AG04449 (cell line): ENCODE results near the gene PNLDC1.

ENCODE experiments used
- CTCF ChIA-PET: fragments of 350-600 bp; formaldehyde crosslinking; extraction: SDS; loops from one replicate; lab custom pipeline; 2021; ENCODE audit warnings: antibody characterized with exemption; lab: Yijun Ruan, JAX
- POLR2A ChIA-PET: fragments of 400-600, 350-600 bp; formaldehyde crosslinking; extraction: SDS; loops from one replicate; lab custom pipeline; 2020; ENCODE audit warnings: antibody characterized with exemption, inconsistent platforms; lab: Yijun Ruan, JAX
- DNase-seq: peaks from one replicate; pipeline ENCODE4 v3.0.0-alpha.2; 2010; ENCODE audit warnings: low read depth, low spot score
- H3K4me3 ChIP-seq: 2 replicates; pipeline ENCODE4 v1.5.1; 2011; ENCODE audit warnings: low read depth, mild to moderate bottlenecking, control low read depth, low read length
- TF ChIP-seq, protein P1 (sequence below): IDR thresholded peaks from one replicate; pipeline ENCODE4 v1.5.1; 2011; ENCODE audit warnings: mild to moderate bottlenecking, moderate library complexity, low read length, control low read depth, inconsistent platforms; ENCODE audit not compliant: insufficient read depth; ENCODE audit errors: missing control alignments

PNLDC1 gene

DNA sequence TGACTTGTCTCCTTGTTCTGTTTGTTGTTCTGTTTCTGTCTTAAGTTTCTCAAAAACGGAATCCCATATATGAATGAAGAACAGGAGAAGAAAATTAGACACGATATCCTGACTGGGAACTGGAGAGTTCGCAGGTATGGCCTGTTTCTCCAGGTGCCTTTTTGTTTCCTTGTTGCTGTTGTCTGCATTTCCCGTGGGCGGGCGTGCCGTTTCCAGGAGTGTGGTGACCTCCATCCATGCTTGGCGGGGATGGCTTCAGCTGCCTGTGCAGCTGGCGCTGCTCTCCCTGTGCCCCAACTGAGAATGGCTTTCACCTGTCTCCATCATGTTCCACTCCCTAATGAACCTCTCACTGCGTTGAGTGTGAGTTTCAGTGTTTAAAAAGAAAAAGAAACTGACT, 4.4 kb downstream of the PNLDC1 start:
- no peak overlapping the region for H3K4me3 ChIP-seq
- DNase-seq: no peak
- CTCF ChIA-PET: no interaction called here
- POLR2A ChIA-PET: no interaction called here
- TF ChIP-seq, protein P1, sequence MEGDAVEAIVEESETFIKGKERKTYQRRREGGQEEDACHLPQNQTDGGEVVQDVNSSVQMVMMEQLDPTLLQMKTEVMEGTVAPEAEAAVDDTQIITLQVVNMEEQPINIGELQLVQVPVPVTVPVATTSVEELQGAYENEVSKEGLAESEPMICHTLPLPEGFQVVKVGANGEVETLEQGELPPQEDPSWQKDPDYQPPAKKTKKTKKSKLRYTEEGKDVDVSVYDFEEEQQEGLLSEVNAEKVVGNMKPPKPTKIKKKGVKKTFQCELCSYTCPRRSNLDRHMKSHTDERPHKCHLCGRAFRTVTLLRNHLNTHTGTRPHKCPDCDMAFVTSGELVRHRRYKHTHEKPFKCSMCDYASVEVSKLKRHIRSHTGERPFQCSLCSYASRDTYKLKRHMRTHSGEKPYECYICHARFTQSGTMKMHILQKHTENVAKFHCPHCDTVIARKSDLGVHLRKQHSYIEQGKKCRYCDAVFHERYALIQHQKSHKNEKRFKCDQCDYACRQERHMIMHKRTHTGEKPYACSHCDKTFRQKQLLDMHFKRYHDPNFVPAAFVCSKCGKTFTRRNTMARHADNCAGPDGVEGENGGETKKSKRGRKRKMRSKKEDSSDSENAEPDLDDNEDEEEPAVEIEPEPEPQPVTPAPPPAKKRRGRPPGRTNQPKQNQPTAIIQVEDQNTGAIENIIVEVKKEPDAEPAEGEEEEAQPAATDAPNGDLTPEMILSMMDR: no peak

DNA sequence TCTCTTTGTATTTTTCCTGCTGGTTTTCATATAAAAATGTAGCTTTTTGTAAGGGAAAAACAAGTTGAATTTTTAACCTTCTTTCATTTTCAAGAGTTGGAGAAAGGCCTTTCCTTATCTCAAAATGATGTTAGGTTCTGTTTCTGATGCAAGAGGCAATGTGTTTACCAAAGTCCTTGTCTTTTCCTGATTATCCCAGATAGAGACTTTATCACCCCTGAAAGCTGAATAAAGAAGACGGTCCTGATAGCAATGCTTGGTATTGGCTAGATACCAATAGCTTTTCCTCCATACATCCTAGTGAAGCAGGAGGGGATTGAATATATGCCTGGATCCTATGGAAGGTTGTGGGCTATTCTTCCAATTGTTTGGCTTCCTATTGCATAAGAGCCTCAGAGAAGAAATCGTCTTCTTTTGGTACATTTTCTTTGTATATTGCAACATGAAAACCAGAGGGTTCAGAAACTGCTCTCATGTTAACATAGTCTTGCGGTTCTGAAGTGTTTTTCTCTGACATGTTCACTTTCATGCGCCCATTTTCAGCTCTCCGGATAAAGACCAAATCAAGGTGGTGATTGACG, 5.5 kb downstream of the PNLDC1 start:
- POLR2A ChIA-PET: no interaction called here
- H3K4me3 ChIP-seq: no peak overlapping the region
- CTCF ChIA-PET: interaction anchor here (1.2 to 1.5 kb wide), 2 partner anchors 16 to 138 kb away, joined by 3 read pairs; no protein-coding TSS in a partner anchor
- TF ChIP-seq, protein P1: no peak
- no peak for DNase-seq

DNA sequence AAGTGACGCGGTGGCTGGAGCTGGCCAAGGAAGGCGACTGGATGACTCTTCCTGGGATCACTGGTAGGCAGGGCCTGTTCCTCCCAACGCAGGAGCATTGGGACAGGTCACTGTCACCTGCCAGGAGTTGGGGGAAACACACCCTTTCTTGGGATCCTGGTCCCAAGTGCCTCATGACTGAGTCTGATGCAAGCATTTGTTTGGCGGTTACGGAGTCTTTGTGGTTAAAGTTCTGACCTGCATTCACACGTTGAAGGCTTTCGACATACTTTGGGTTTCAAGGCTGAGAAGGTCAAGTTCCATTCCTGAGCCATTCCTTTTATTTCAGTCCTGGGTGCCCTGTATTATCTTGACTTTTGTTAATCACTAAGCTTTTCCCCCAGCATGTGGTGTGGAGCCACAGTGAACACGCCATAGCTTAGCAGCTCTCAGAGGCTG, 6.0 kb downstream of the PNLDC1 start:
- TF ChIP-seq, protein P1: no peak
- DNase-seq: no peak
- H3K4me3 ChIP-seq: no peak overlapping the region
- CTCF ChIA-PET: interaction anchor here (1.2 to 1.5 kb wide), 2 partner anchors 16 to 137 kb away, joined by 3 read pairs; no protein-coding TSS in a partner anchor
- POLR2A ChIA-PET: no interaction called here

DNA sequence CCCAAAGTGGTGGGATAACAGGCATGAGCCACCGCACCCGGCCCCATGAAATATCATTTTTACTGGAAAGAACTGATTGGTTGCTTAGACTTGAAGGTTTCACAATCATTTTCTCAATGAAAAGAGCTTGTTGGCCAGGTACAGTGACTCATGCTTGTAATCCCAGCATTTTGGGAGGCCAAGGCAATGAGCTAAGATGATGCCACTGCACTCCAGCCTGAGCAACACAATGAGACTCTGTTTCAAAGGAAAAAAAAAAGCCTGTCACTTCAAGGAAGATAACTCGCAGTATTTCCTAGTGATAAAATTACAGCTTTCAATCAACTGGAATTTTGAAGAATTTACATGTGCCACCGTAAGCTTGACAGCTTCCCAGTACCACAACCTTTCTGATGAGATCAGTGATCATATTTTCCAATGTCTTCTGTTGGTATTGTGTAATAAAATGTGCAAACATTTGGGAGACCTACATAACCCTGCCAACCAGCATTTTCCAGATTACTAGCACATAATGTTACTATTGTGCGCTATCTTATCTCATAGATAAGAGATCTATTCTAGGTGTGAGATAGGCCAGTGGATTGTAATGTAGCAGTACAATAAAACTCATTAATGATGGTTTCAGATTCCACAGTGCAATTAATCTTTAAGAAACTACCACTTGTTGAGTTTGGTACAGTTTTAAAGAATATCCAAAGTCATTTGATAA, 7.2 kb downstream of the PNLDC1 start:
- DNase-seq: no peak
- POLR2A ChIA-PET: no interaction called here
- CTCF ChIA-PET: interaction anchor here (1.7 kb wide), 1 partner anchor 16 kb away, joined by 4 read pairs; no protein-coding TSS in a partner anchor
- H3K4me3 ChIP-seq: no peak overlapping the region
- TF ChIP-seq, protein P1: no peak

DNA sequence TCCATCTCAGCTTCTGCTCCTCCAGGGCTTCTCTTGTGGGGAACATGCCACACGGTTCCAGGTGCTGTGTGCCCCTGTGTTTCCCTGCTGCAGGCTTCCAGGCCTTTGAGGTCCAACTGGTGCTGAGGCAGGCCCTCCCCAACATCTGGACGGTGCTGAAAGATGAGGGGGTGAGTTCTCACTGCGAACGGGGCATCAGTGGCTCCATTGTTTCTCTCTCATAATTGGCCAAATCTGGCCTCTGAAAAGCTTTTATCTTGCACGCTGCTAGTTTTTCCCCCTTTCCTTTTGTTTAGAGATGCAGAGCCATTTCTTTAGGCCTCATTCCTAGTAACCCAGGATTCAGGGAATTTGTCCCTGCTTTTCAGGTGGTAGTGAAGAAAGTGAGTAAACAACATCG, 8.6 kb downstream of the PNLDC1 start:
- DNase-seq: no peak
- TF ChIP-seq, protein P1: no peak
- no peak overlapping the region for H3K4me3 ChIP-seq
- POLR2A ChIA-PET: no interaction called here
- CTCF ChIA-PET: interaction anchor here (1.7 kb wide), 1 partner anchor 18 kb away, joined by 4 read pairs; no protein-coding TSS in a partner anchor

DNA sequence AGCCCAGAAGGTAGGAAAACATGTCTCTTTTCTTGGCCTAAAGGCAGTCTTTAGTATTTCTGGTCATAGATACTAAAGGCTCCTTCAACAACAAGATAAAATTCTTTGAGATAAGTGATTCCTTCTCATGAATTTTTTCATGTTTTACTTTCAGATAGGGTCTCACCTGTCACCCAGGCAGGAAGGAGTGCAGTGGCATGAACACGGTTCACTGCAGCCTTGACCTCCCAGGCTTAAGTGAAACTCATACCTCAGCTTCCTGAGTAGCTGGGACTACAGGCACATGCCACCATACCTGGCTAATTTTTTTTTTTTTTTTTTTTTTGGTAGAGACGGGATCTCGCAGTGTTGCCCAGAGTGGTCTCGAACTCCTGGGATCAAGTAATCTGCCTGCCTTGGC, 9.1 kb downstream of the PNLDC1 start:
- ChIA-PET CTCF (no interaction called here), POLR2A (no interaction called here)
- no peak for DNase-seq
- no peak overlapping the region for H3K4me3 ChIP-seq
- TF ChIP-seq, protein P1: no peak
